A549 (cell line): ENCODE results near the gene FAM216A.
"Not testable (repeated sequence)": the region's sequence is repeated elsewhere in the genome, so short reads cannot be mapped to it uniquely, and the experiment has no call there.

Source experiments
- BHLHE40 ChIP-seq: IDR thresholded peaks from 2 replicates; pipeline ENCODE4 v1.6.1; 2012; ENCODE audit warnings: low read depth, low read length, inconsistent platforms
- CBX8 ChIP-seq: fragments of 200-600 bp; sonication (generic); IDR thresholded peaks from 2 replicates; pipeline ENCODE4 v1.6.1; 2016
- CEBPB ChIP-seq, 2 experiments: fragments of >200 bp in 1 of 2; sonication (Bioruptor Twin) in 1 of 2; formaldehyde crosslinking in 1 of 2; IDR thresholded peaks; 2 replicates each; pipeline ENCODE4 v1.6.1; 2012 to 2016
- CHD2 ChIP-seq: fragments of 150-350 bp; IDR thresholded peaks from 2 replicates; pipeline ENCODE4 v1.6.1; 2014; ENCODE audit warnings: low read length; ENCODE audit not compliant: partially characterized antibody
- CTCF ChIP-seq: fragments of >200 bp; sonication (Bioruptor Twin); formaldehyde crosslinking; IDR thresholded peaks from 3 replicates; pipeline ENCODE4 v1.5.1; 2016
- ESRRA ChIP-seq: fragments of 150-350 bp; IDR thresholded peaks from 2 replicates; pipeline ENCODE4 v1.6.1; 2014; ENCODE audit warnings: mild to moderate bottlenecking, low read length, borderline replicate concordance
- KDM5A ChIP-seq: fragments of 200-600 bp; sonication (generic); IDR thresholded peaks from 2 replicates; pipeline ENCODE4 v1.6.1; 2016; ENCODE audit warnings: antibody characterized with exemption, mild to moderate bottlenecking
- MYC ChIP-seq: IDR thresholded peaks from 2 replicates; pipeline ENCODE4 v1.6.1; 2012; ENCODE audit warnings: mild to moderate bottlenecking, inconsistent platforms, low read length, improper control_type of control experiment, borderline replicate concordance
- NR3C1 ChIP-seq: fragments of >200 bp; sonication (Bioruptor Twin); formaldehyde crosslinking; IDR thresholded peaks from 3 replicates; pipeline ENCODE4 v1.6.1; 2017
- RNF2 ChIP-seq: fragments of 200-600 bp; sonication (generic); IDR thresholded peaks from 2 replicates; pipeline ENCODE4 v1.6.1; 2016; ENCODE audit warnings: low read depth, mild to moderate bottlenecking, antibody characterized with exemption, moderate library complexity, borderline replicate concordance
- TFCP2L1 ChIP-seq: fragments of 250-450 bp; sonication (Bioruptor Pico); IDR thresholded peaks from 2 replicates; pipeline ENCODE4 v1.5.0; 2021; ENCODE audit warnings: mild to moderate bottlenecking
- ZFP36 ChIP-seq: fragments of 450-650 bp; IDR thresholded peaks from 2 replicates; pipeline ENCODE4 v1.6.1; 2014; ENCODE audit warnings: borderline replicate concordance; ENCODE audit not compliant: partially characterized antibody
- TF ChIP-seq, protein P1 (sequence below): fragments of 450-650 bp; IDR thresholded peaks from 2 replicates; pipeline ENCODE4 v1.6.1; 2014; ENCODE audit warnings: antibody characterized with exemption

DNA sequence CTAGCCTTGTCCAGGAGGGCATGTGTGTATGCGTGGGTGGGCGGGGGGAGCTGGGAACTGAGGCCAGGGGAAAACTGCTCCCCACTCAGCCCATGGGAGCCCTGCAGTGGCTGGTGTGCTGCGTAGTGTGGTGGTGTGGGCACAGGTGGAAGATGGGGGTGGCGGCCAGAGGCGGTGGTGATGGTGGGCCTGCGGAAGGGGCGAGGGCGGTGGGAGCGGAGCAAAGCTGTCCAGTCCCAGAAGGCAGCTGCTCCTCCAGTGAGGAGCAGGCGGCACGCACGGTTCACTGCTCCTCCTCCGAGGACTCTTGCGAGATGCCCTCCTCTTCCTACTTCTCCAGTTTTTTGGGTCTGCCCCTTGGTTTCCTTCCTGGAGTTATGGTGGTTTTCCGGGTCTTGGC is 39.0 kb upstream of the FAM216A start:
- not testable (repeated sequence) for TF ChIP-seq CEBPB (IDR thresholded peaks at IDR 0.05); CHD2; CBX8; CTCF; ZFP36; BHLHE40; ESRRA; NR3C1; TFCP2L1 (CRISPR knock-in tag); KDM5A; MYC; RNF2
- TF ChIP-seq, protein P1, sequence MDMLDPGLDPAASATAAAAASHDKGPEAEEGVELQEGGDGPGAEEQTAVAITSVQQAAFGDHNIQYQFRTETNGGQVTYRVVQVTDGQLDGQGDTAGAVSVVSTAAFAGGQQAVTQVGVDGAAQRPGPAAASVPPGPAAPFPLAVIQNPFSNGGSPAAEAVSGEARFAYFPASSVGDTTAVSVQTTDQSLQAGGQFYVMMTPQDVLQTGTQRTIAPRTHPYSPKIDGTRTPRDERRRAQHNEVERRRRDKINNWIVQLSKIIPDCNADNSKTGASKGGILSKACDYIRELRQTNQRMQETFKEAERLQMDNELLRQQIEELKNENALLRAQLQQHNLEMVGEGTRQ: not testable (repeated sequence)
